ENCODE data around the gene ENKD1. TPM values are rescaled to one million over a fixed set of nuclear protein-coding genes. Genes with fewer than 3 reads are reported as not detected.
A peak's percentile ranks its signal among the peaks of the same experiment; 100 is the strongest.

Gene ENKD1
- total RNA-seq, 1 experiment from 2014 or later: 2.5 TPM

GRCh38 chr16:67673712-67674580 is 7.4 kb upstream of the ENKD1 start:
- Histone ChIP-seq H3K27me3 (no peaks in the 10 kb centered on the region), H3K27ac (no peak overlapping the region), H3K9me3 (replicated peaks) (no peaks in the 10 kb centered on the region), H3K4me3 (no peak overlapping the region), H3K4me1 (no peaks in the 10 kb centered on the region), H3K36me3 (no peaks in the 10 kb centered on the region)
- no peak for DNase-seq

- H3K36me3 ChIP-seq: no peaks in the 10 kb centered on the region
- no peaks in the 10 kb centered on the region for H3K9me3 ChIP-seq (replicated peaks)
- H3K4me3 ChIP-seq: no peak overlapping the region
- H3K27ac ChIP-seq: no peak overlapping the region
- DNase-seq: peak; percentile 54 to 70
- no peaks in the 10 kb centered on the region for H3K27me3 ChIP-seq
- no peaks in the 10 kb centered on the region for H3K4me1 ChIP-seq
Observed at GRCh38 chr16:67672739-67673662, 6.5 kb upstream of the ENKD1 start.

GRCh38 chr16:67672306-67672705 is 5.8 kb upstream of the ENKD1 start:
- Histone ChIP-seq H3K9me3 (replicated peaks) (no peaks in the 10 kb centered on the region), H3K4me1 (no peaks in the 10 kb centered on the region), H3K27ac (no peak overlapping the region), H3K27me3 (no peaks in the 10 kb centered on the region), H3K4me3 (no peak overlapping the region), H3K36me3 (no peaks in the 10 kb centered on the region)
- no peak for DNase-seq

- no peak overlapping the region for H3K27ac ChIP-seq
Observed at GRCh38 chr16:67669499-67670101, 3.0 kb upstream of the ENKD1 start.

GRCh38 chr16:67668495-67669157 is 2.1 kb upstream of the ENKD1 start:
- DNase-seq: no peak
- H3K36me3 ChIP-seq: no peaks in the 10 kb centered on the region

More at GRCh38 chr16:67669499-67670101, 3.0 kb upstream of the ENKD1 start:
- Histone ChIP-seq H3K9me3 (replicated peaks) (no peaks in the 10 kb centered on the region), H3K4me3 (no peak overlapping the region), H3K36me3 (no peaks in the 10 kb centered on the region), H3K4me1 (no peaks in the 10 kb centered on the region), H3K27me3 (no peaks in the 10 kb centered on the region)
- no peak for DNase-seq

GRCh38 chr16:67667817-67668494 is 1.4 kb upstream of the ENKD1 start:
- peak; percentile 77 to 83 for DNase-seq
- Histone ChIP-seq H3K27ac (no peak overlapping the region), H3K9me3 (replicated peaks) (no peaks in the 10 kb centered on the region), H3K4me3 (no peak overlapping the region), H3K36me3 (no peaks in the 10 kb centered on the region), H3K27me3 (no peaks in the 10 kb centered on the region), H3K4me1 (no peaks in the 10 kb centered on the region)

More at GRCh38 chr16:67668495-67669157, 2.1 kb upstream of the ENKD1 start:
- Histone ChIP-seq H3K9me3 (replicated peaks) (no peaks in the 10 kb centered on the region), H3K4me3 (no peak overlapping the region), H3K27me3 (no peaks in the 10 kb centered on the region), H3K27ac (no peak overlapping the region), H3K4me1 (no peaks in the 10 kb centered on the region)

- Histone ChIP-seq H3K36me3 (no peaks in the 10 kb centered on the region), H3K4me3 (peak overlapping the region; percentile 55), H3K27ac (no peak overlapping the region), H3K4me1 (no peaks in the 10 kb centered on the region), H3K27me3 (no peaks in the 10 kb centered on the region), H3K9me3 (replicated peaks) (no peaks in the 10 kb centered on the region)
- no peak for DNase-seq
Observed at GRCh38 chr16:67667453-67667816, 885 bp upstream of the ENKD1 start.

GRCh38 chr16:67666032-67666551 is 458 bp downstream of the ENKD1 start:
- H3K4me1 ChIP-seq: no peaks in the 10 kb centered on the region
- DNase-seq: peak; percentile 27 to 29
- H3K4me3 ChIP-seq: peak overlapping the region; percentile 55
- H3K9me3 ChIP-seq (replicated peaks): no peaks in the 10 kb centered on the region
- H3K36me3 ChIP-seq: no peaks in the 10 kb centered on the region
- H3K27ac ChIP-seq: no peak overlapping the region
- no peaks in the 10 kb centered on the region for H3K27me3 ChIP-seq

GRCh38 chr16:67665598-67665997 is 952 bp downstream of the ENKD1 start:
- DNase-seq: no peak
- Histone ChIP-seq H3K27ac (no peak overlapping the region), H3K9me3 (replicated peaks) (no peaks in the 10 kb centered on the region), H3K36me3 (no peaks in the 10 kb centered on the region), H3K4me3 (peak overlapping the region; percentile 55), H3K27me3 (no peaks in the 10 kb centered on the region), H3K4me1 (no peaks in the 10 kb centered on the region)

- Histone ChIP-seq H3K9me3 (replicated peaks) (no peaks in the 10 kb centered on the region), H3K27me3 (no peaks in the 10 kb centered on the region), H3K4me3 (no peak overlapping the region), H3K36me3 (no peaks in the 10 kb centered on the region), H3K4me1 (no peaks in the 10 kb centered on the region), H3K27ac (no peak overlapping the region)
- DNase-seq: no peak
Observed at GRCh38 chr16:67664871-67665270, 1.7 kb downstream of the ENKD1 start.

GRCh38 chr16:67664258-67664657 is 2.3 kb downstream of the ENKD1 start:
- DNase-seq: no peak
- H3K4me1 ChIP-seq: no peaks in the 10 kb centered on the region
- no peak overlapping the region for H3K27ac ChIP-seq
- no peaks in the 10 kb centered on the region for H3K27me3 ChIP-seq
- no peaks in the 10 kb centered on the region for H3K9me3 ChIP-seq (replicated peaks)
- H3K4me3 ChIP-seq: no peak overlapping the region
- H3K36me3 ChIP-seq: no peaks in the 10 kb centered on the region

- H3K27me3 ChIP-seq: no peaks in the 10 kb centered on the region
- H3K4me3 ChIP-seq: no peak overlapping the region
- H3K36me3 ChIP-seq: no peaks in the 10 kb centered on the region
- no peaks in the 10 kb centered on the region for H3K4me1 ChIP-seq
- H3K27ac ChIP-seq: no peak overlapping the region
- no peak for DNase-seq
- no peaks in the 10 kb centered on the region for H3K9me3 ChIP-seq (replicated peaks)
Observed at GRCh38 chr16:67663877-67664222, 2.7 kb downstream of the ENKD1 start.

- Histone ChIP-seq H3K27ac (no peak overlapping the region), H3K4me1 (no peaks in the 10 kb centered on the region), H3K27me3 (no peaks in the 10 kb centered on the region), H3K9me3 (replicated peaks) (no peaks in the 10 kb centered on the region), H3K36me3 (no peaks in the 10 kb centered on the region), H3K4me3 (no peak overlapping the region)
- peak; percentile 26 to 32 for DNase-seq
Observed at GRCh38 chr16:67663151-67663876, 3.2 kb downstream of the ENKD1 start.
